Spleen (tissue), 7 donors: ENCODE data around the gene JADE1.

Experiments
- POLR2AphosphoS5 ChIP-seq, 3 donors: sonication (generic); formaldehyde crosslinking; IDR thresholded peaks; one replicate each; pipeline ENCODE4 v1.5.1; 2017; ENCODE audit warnings: antibody characterized with exemption in 3 of 3
- TF ChIP-seq, protein P1 (sequence below), 11 experiments: fragments of 200-600 bp in 7 of 11; fragments of 450-650 bp in 4 of 11; sonication (generic) in 4 of 11; IDR thresholded peaks in 8 of 11; conservative IDR thresholded peaks in 3 of 11; 1 replicate in 7 of 11; 2 replicates in 4 of 11; pipeline versions ENCODE4 v1.4.0 to v1.8.0; 2016 to 2021; ENCODE audit warnings: antibody characterized with exemption in 11 of 11, inconsistent platforms in 4 of 11, mild to moderate bottlenecking in 1 of 11
- donor health status: DM: no; HTN: no; CAD: no; lungs with moderate emphysema.
- donor health status: DM: no; HTN: no; CAD: no.
- donor health status: DM: no; HTN: no; CAD: no.

DNA sequence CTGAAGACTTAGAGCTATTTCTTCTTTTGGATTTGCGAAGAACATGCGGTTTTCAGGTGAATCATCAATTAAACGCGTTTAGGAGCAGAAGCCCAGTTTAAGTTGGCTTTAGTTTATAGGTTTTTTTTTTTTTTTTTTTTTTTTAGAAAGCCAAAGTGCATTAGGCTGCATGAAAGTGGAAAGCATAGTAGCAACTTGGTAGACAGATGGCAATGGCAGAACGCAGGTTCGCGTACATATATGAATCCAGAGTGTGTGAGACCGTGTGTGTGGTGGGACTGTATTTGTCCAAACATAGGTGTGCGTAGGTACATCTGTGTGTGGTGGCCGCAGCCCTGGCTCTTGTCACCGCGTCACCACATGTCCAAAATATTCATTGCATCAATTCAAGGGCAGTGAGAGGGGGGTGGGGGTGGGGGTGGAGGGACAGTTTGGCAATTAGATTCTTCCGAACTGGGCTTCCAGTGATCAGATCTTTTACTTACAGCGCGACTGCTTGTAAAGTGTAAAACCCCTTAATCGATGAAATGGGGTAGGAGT, 901 bp downstream of the JADE1 start:
- TF ChIP-seq, protein P1, sequence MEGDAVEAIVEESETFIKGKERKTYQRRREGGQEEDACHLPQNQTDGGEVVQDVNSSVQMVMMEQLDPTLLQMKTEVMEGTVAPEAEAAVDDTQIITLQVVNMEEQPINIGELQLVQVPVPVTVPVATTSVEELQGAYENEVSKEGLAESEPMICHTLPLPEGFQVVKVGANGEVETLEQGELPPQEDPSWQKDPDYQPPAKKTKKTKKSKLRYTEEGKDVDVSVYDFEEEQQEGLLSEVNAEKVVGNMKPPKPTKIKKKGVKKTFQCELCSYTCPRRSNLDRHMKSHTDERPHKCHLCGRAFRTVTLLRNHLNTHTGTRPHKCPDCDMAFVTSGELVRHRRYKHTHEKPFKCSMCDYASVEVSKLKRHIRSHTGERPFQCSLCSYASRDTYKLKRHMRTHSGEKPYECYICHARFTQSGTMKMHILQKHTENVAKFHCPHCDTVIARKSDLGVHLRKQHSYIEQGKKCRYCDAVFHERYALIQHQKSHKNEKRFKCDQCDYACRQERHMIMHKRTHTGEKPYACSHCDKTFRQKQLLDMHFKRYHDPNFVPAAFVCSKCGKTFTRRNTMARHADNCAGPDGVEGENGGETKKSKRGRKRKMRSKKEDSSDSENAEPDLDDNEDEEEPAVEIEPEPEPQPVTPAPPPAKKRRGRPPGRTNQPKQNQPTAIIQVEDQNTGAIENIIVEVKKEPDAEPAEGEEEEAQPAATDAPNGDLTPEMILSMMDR (IDR thresholded peaks at IDR 0.05 in 8 of 11, conservative IDR thresholded peaks at IDR 0.05 in 3 of 11): no peak
- no peak for TF ChIP-seq POLR2AphosphoS5 (IDR thresholded peaks at IDR 0.05)
